Breast epithelium (tissue), 4 donors: ENCODE results near the gene ASTN2. TPM values are rescaled to one million over a fixed set of nuclear protein-coding genes. Genes with fewer than 3 reads are reported as not detected.

Experiments used
- DNase-seq, 2 donors: peaks; one replicate each; pipeline ENCODE4 v3.0.0-alpha.2; 2019; ENCODE audit warnings: low spot score in 2 of 2
- H3K27ac ChIP-seq, 2 donors: fragments of 200-600 bp; sonication (generic) in 1 of 2; one replicate each; pipeline ENCODE4 v1.5.1; 2016 to 2019; ENCODE audit warnings: mild to moderate bottlenecking in 1 of 2
- H3K27me3 ChIP-seq, 2 donors: fragments of 200-600 bp; sonication (generic) in 1 of 2; one replicate each; pipeline versions ENCODE4 v1.5.1 to v1.6.0; 2017 to 2019; ENCODE audit warnings: control low read depth in 1 of 2, mild to moderate bottlenecking in 1 of 2
- H3K36me3 ChIP-seq: fragments of 200-600 bp; one replicate; pipeline ENCODE4 v1.5.1; 2019
- H3K4me1 ChIP-seq, 2 donors: fragments of 200-600 bp; sonication (generic); one replicate each; pipeline ENCODE4 v1.5.1; 2016 to 2019; ENCODE audit warnings: control low read depth in 1 of 2
- H3K4me3 ChIP-seq, 3 donors: fragments of 200-600 bp; sonication (generic); 1 replicate in 2 of 3; 2 replicates in 1 of 3; pipeline ENCODE4 v1.5.1; 2016 to 2019; ENCODE audit warnings: mild to moderate bottlenecking in 3 of 3, moderate library complexity in 2 of 3
- H3K9me3 ChIP-seq, 2 donors: fragments of 200-600 bp; sonication (generic) in 1 of 2; one replicate each; pipeline ENCODE4 v1.5.1; 2016 to 2019; ENCODE audit warnings: control low read depth in 1 of 2
- POLR2A ChIP-seq: fragments of 450-650 bp; IDR thresholded peaks from one replicate; pipeline ENCODE4 v1.6.1; 2016; ENCODE audit warnings: antibody characterized with exemption, mild to moderate bottlenecking, moderate library complexity
- POLR2AphosphoS5 ChIP-seq, 3 donors: sonication (generic); formaldehyde crosslinking; IDR thresholded peaks; one replicate each; pipeline ENCODE4 v1.6.1; 2017; ENCODE audit warnings: antibody characterized with exemption in 3 of 3
- intact Hi-C: fragments of 100-400 bp; cut with DNase I; formaldehyde crosslinking; loops from one replicate; pipeline ENCODE4 v1.15.1; 2023; ENCODE audit warnings: low total_unique reads
- total RNA-seq, 3 donors: library from RNA; depleted of rRNA; stranded (reverse); fragments of >200 nt; gene quantifications; one replicate each; pipeline ENCODE4 v1.1.0, GENCODE V29; 2016
- TF ChIP-seq, protein P1 (sequence below), 3 donors: fragments of 450-650 bp; IDR thresholded peaks; one replicate each; pipeline ENCODE4 v1.5.1; 2016 to 2017; ENCODE audit warnings: antibody characterized with exemption in 3 of 3, mild to moderate bottlenecking in 3 of 3, moderate library complexity in 3 of 3

ASTN2 gene
- total RNA-seq, 3 donors from 2014 or later = 9.1 to 13.8 (median 9.8) TPM

GRCh38 chr9:116447934-116448333, 966.9 kb downstream of the ASTN2 start:
- no peak overlapping the region for H3K4me3 ChIP-seq
- H3K27me3 ChIP-seq = no peaks in the 10 kb centered on the region
- no peak for DNase-seq
- H3K4me1 ChIP-seq = no peaks in the 10 kb centered on the region
- TF ChIP-seq, protein P1, sequence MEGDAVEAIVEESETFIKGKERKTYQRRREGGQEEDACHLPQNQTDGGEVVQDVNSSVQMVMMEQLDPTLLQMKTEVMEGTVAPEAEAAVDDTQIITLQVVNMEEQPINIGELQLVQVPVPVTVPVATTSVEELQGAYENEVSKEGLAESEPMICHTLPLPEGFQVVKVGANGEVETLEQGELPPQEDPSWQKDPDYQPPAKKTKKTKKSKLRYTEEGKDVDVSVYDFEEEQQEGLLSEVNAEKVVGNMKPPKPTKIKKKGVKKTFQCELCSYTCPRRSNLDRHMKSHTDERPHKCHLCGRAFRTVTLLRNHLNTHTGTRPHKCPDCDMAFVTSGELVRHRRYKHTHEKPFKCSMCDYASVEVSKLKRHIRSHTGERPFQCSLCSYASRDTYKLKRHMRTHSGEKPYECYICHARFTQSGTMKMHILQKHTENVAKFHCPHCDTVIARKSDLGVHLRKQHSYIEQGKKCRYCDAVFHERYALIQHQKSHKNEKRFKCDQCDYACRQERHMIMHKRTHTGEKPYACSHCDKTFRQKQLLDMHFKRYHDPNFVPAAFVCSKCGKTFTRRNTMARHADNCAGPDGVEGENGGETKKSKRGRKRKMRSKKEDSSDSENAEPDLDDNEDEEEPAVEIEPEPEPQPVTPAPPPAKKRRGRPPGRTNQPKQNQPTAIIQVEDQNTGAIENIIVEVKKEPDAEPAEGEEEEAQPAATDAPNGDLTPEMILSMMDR (IDR thresholded peaks at IDR 0.05) = no peak
- TF ChIP-seq POLR2AphosphoS5 (IDR thresholded peaks at IDR 0.05) = no peak
- TF ChIP-seq POLR2A = no peak
- intact Hi-C loops = no loop called here
- H3K9me3 ChIP-seq = no peaks in the 10 kb centered on the region
- no peaks in the 10 kb centered on the region for H3K36me3 ChIP-seq
- H3K27ac ChIP-seq = peak overlapping the region in 1 of 2 donors; percentile 15

- intact Hi-C loops = no loop called here
- Histone ChIP-seq H3K27me3 (no peaks in the 10 kb centered on the region), H3K36me3 (no peaks in the 10 kb centered on the region), H3K4me1 (no peaks in the 10 kb centered on the region), H3K4me3 (no peak overlapping the region), H3K9me3 (peaks cover 0 to 3% of the 10 kb centered on the region in 2 donors), H3K27ac (no peak overlapping the region)
- no peak for DNase-seq
- TF ChIP-seq POLR2AphosphoS5 (IDR thresholded peaks at IDR 0.05) = no peak
- TF ChIP-seq, protein P1 (IDR thresholded peaks at IDR 0.05) = no peak
- TF ChIP-seq POLR2A = no peak
Observed at GRCh38 chr9:116442528-116442927, 972.3 kb downstream of the ASTN2 start.

DNA sequence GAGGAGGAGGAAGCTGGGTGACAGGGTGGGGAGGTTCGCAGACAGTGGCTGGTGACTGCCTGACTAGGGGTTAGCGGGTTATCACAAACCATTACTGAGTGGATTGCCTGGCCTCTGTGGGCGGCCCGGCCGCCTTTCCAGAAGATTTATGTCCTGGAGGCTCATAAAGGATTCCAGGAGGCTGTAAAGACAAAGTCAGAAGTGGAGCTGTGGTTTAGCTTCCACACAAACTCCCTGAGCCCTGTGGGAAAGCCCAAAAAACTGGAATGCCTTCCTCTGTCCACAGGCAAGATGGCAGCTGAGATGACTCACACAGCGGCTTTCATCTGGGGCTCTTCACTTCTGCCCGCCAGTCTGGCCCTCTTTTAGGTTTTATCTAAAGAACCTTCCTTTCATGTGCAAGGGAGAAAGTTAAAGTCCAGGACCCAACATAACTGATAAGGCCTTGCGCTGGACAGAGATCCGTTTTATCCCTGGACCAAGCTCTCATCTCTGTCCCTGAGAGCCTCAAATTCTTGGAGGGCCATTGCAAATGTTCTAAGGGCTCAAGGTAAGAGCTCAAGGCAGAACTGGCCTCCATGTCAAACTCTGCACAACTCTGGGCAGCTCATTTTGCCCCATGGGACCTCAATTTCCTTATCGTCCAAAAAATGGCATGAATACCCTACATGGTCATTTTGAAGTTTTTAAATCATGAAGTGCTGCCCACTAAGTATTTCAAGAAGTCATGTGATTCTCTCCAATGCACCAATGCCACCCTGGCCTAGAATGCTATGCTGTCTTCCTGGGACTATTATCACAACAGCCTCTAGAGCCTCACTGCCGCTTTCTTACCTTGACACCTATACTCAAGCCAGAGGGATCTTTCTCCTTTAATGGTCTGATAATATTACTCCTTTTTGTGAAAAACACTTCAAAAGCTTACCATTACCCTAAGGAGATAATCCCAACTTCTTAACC, 977.2 kb downstream of the ASTN2 start:
- Histone ChIP-seq H3K9me3 (peaks cover 0 to 3% of the 10 kb centered on the region in 2 donors), H3K27ac (no peak overlapping the region), H3K4me1 (no peaks in the 10 kb centered on the region), H3K4me3 (no peak overlapping the region), H3K27me3 (no peaks in the 10 kb centered on the region), H3K36me3 (no peaks in the 10 kb centered on the region)
- intact Hi-C loops = no loop called here
- no peak for DNase-seq
- no peak for TF ChIP-seq POLR2AphosphoS5 (IDR thresholded peaks at IDR 0.05)
- TF ChIP-seq, protein P1 (IDR thresholded peaks at IDR 0.05) = no peak
- TF ChIP-seq POLR2A = no peak

DNA sequence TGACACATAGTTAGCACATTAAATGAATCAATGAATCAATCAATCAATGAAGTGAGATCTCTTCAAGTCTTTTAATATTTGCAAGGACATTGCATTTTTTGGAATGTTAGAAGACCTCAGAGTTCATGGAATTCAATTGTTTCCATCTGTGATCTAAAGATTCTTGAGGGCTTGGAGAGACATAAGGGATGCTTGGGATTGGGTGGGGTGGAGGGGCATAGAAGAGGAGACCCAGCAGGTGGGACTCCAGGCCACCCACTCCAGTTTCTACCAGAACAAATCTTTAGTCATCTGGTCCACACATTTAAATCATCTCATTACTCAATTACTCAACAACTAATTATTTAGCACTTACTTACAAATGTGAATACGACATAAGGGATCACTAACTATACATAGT, 978.7 kb downstream of the ASTN2 start:
- Histone ChIP-seq H3K4me1 (no peaks in the 10 kb centered on the region), H3K36me3 (no peaks in the 10 kb centered on the region), H3K9me3 (peaks cover 0 to 3% of the 10 kb centered on the region in 2 donors), H3K27me3 (no peaks in the 10 kb centered on the region), H3K4me3 (no peak overlapping the region), H3K27ac (no peak overlapping the region)
- no peak for DNase-seq
- TF ChIP-seq POLR2AphosphoS5 (IDR thresholded peaks at IDR 0.05) = no peak
- TF ChIP-seq, protein P1 (IDR thresholded peaks at IDR 0.05) = no peak
- no peak for TF ChIP-seq POLR2A
- intact Hi-C loops = no loop called here

DNA sequence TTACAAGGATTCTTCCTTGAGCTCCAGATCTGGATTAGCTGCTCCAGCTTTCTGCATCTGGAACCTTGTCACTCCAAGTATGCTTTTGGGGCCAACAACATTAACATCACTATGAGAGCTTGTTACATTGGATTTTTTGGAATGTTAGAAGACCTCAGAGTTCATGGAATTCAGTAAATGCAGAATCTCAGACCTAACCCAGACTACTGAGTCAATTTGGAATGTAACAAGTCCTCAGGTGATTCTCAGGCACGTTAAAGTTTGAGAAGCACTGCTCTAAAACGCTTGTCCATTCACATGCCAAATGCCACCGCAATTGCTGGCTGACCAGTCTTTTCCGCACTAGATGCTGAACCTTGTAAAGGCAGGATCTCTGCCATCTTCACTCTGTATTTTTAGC, 979.2 kb downstream of the ASTN2 start:
- Histone ChIP-seq H3K4me1 (no peaks in the 10 kb centered on the region), H3K9me3 (peaks cover 0 to 3% of the 10 kb centered on the region in 2 donors), H3K4me3 (no peak overlapping the region), H3K36me3 (no peaks in the 10 kb centered on the region), H3K27me3 (no peaks in the 10 kb centered on the region), H3K27ac (no peak overlapping the region)
- intact Hi-C loops = no loop called here
- TF ChIP-seq POLR2AphosphoS5 (IDR thresholded peaks at IDR 0.05) = no peak
- TF ChIP-seq, protein P1 (IDR thresholded peaks at IDR 0.05) = no peak
- no peak for TF ChIP-seq POLR2A
- no peak for DNase-seq
